ENCODE results near the gene PMEL.
"Not testable (repeated sequence)": the region's sequence is repeated elsewhere in the genome, so short reads cannot be mapped to it uniquely, and the experiment has no call there.

The PMEL gene

GRCh38 chr12:55995366-55995765 is 29.5 kb upstream of the PMEL start:
- FAIRE-seq (no peak), DNase-seq (ENCODE audit: insufficient read length, low spot score) (no peak)
- no peak for TF ChIP-seq CTCF (IDR thresholded peaks at IDR 0.05; ENCODE audit: insufficient read depth, missing control alignments)

GRCh38 chr12:55993230-55993853 is 27.5 kb upstream of the PMEL start:
- FAIRE-seq: no peak
- no peak for TF ChIP-seq CTCF (IDR thresholded peaks at IDR 0.05; ENCODE audit: insufficient read depth, missing control alignments)
- DNase-seq (ENCODE audit: insufficient read length, low spot score): no peak

- TF ChIP-seq CTCF (IDR thresholded peaks at IDR 0.05; ENCODE audit: insufficient read depth, missing control alignments): no peak
- DNase-seq (ENCODE audit: insufficient read length, low spot score) (no peak), FAIRE-seq (no peak)
These were observed 25.3 kb upstream of the PMEL start for GRCh38 chr12:55991110-55991509.

GRCh38 chr12:55985976-55986375 is 20.1 kb upstream of the PMEL start:
- not testable (repeated sequence) for FAIRE-seq; DNase-seq (ENCODE audit: insufficient read length, low spot score)

GRCh38 chr12:55985341-55985740 is 19.5 kb upstream of the PMEL start:
- no peak for FAIRE-seq
- no peak for TF ChIP-seq CTCF (IDR thresholded peaks at IDR 0.05; ENCODE audit: insufficient read depth, missing control alignments)
- no peak for DNase-seq (ENCODE audit: insufficient read length, low spot score)

- no peak for TF ChIP-seq CTCF (IDR thresholded peaks at IDR 0.05; ENCODE audit: insufficient read depth, missing control alignments)
- FAIRE-seq (no peak), DNase-seq (ENCODE audit: insufficient read length, low spot score) (no peak)
These were observed 19.0 kb upstream of the PMEL start for GRCh38 chr12:55984861-55985260.

GRCh38 chr12:55983232-55983842 is 17.5 kb upstream of the PMEL start:
- DNase-seq (ENCODE audit: insufficient read length, low spot score): no peak
- no peak for TF ChIP-seq CTCF (IDR thresholded peaks at IDR 0.05; ENCODE audit: insufficient read depth, missing control alignments)
- no peak for FAIRE-seq
